Right lobe of liver (tissue), 6 donors: Measurements from ENCODE around the gene MYRFL. TPM values are rescaled to one million over a fixed set of nuclear protein-coding genes. Genes with fewer than 3 reads are reported as not detected.
"Not testable (repeated sequence)": the region's sequence is repeated elsewhere in the genome, so short reads cannot be mapped to it uniquely, and the experiment has no call there.

Source experiments
- ATAC-seq, 4 donors: fragments of 200-7000 bp; cut with Tn5 transposase; one replicate each; pipeline ENCODE4 v1.9.1; 2020; ENCODE audit warnings: mild to moderate bottlenecking in 4 of 4, moderate library complexity in 4 of 4
- DNase-seq, 3 donors: peaks; one replicate each; pipeline ENCODE4 v3.0.0-alpha.2; 2020
- H3K27ac ChIP-seq, 3 donors: fragments of 200-600 bp; one replicate each; pipeline ENCODE4 v1.8.0; 2022
- H3K27me3 ChIP-seq, 2 donors: fragments of 200-600 bp; one replicate each; pipeline ENCODE4 v1.8.0; 2022
- H3K36me3 ChIP-seq, 4 donors: fragments of 200-600 bp; sonication (generic) in 1 of 4; one replicate each; pipeline versions ENCODE4 v1.5.1 to v1.8.0; 2017 to 2022; ENCODE audit warnings: control low read depth in 1 of 4
- H3K4me1 ChIP-seq, 4 donors: fragments of 200-600 bp; sonication (generic) in 1 of 4; one replicate each; pipeline versions ENCODE4 v1.5.1 to v1.8.0; 2017 to 2022; ENCODE audit warnings: control low read depth in 1 of 4
- H3K4me3 ChIP-seq, 3 donors: fragments of 200-600 bp; one replicate each; pipeline ENCODE4 v1.8.0; 2022
- H3K9me3 ChIP-seq, 4 donors: fragments of 200-600 bp; sonication (generic) in 1 of 4; one replicate each; pipeline versions ENCODE4 v1.5.1 to v1.8.0; 2017 to 2022; ENCODE audit warnings: control low read depth in 1 of 4
- CTCF ChIP-seq, 4 donors: fragments of 200-600 bp in 3 of 4; fragments of 450-650 bp in 1 of 4; IDR thresholded peaks; one replicate each; pipeline versions ENCODE4 v1.5.1 to v1.8.0; 2016 to 2022; ENCODE audit warnings: antibody characterized with exemption in 4 of 4, mild to moderate bottlenecking in 2 of 4
- POLR2A ChIP-seq: fragments of 450-650 bp; IDR thresholded peaks from one replicate; pipeline ENCODE4 v1.6.1; 2017; ENCODE audit warnings: antibody characterized with exemption, mild to moderate bottlenecking
- WGBS: methylation state at CpG from one replicate; pipeline ENCODE4 v1.1.6; 2018; ENCODE audit warnings: low coverage, low lambda C conversion rate; ENCODE audit not compliant: insufficient coverage; ENCODE audit errors: missing lambda C conversion rate; 5-methylcytosine and 5-hydroxymethylcytosine counted together
- intact Hi-C, 2 donors: fragments of 100-400 bp; cut with DNase I; formaldehyde crosslinking; loops; one replicate each; pipeline versions ENCODE4 v1.11.2 to v1.14.1; 2022
- long read RNA-seq: library from polyadenylated mRNA; unstranded; transcript quantifications from one replicate; pipeline ENCODE4 v2.0.0, GENCODE V29; 2019
- total RNA-seq, 6 experiments: library from RNA; depleted of rRNA in 2 of 6; stranded (reverse); fragments of >200 nt in 2 of 6; fragmentation: NEBNext Ultra II Directional in 3 of 6; extraction: Animal tissue kit (Norgen Biotek cat#: 25700) in 3 of 6; gene quantifications; one replicate each; pipeline versions ENCODE4 v1.1.0 to v1.2.4, GENCODE V29; 2016 to 2023
- donor health status: DM: no; HTN: yes; CAD: no.
- donor health status: DM: no; HTN: no; CAD: no.
- donor health status: DM: no; HTN: no; CAD: no.
- donor health status: DM: no; HTN: yes; CAD: no.
- donor health status: DM: no; HTN: yes; CAD: no.

Gene MYRFL
- total RNA-seq = under 1 TPM in 4 of 6 experiments, not detected in 2; 0.11 to 0.21 (median 0.17) TPM
- long read RNA-seq = 0 reads

- intact Hi-C loops = no loop called here
- 65% methylated on average over 5 of the region's 5 CpGs for WGBS
- peaks cover 0 to 5% (median 0%) of the 10 kb centered on the region in 4 donors for H3K4me1 ChIP-seq
- no peak within 1 kb of the TSS for H3K27ac ChIP-seq
- no peaks in the 10 kb centered on the region for H3K36me3 ChIP-seq
- no peak for DNase-seq
- no peaks in the 10 kb centered on the region for H3K27me3 ChIP-seq
- H3K9me3 ChIP-seq = no peaks in the 10 kb centered on the region
- no peak for TF ChIP-seq POLR2A
- no peak for TF ChIP-seq CTCF (IDR thresholded peaks at IDR 0.05)
- ATAC-seq = no peak
- no peak within 1 kb of the TSS for H3K4me3 ChIP-seq
Measured at GRCh38 chr12:69824966-69825560, at the start of gene MYRFL. Gene MYRFL, plus strand, starts transcription at chr12:69825227. Its CDS starts 291 bp downstream, at chr12:69825518.

GRCh38 chr12:69779928-69780327, 45.1 kb upstream of the MYRFL start:
- no peak overlapping the region for H3K27ac ChIP-seq
- H3K36me3 ChIP-seq = no peaks in the 10 kb centered on the region
- intact Hi-C loops = no loop called here
- no peaks in the 10 kb centered on the region for H3K4me1 ChIP-seq
- no peaks in the 10 kb centered on the region for H3K27me3 ChIP-seq
- 41% methylated on average over 3 of the region's 7 CpGs for WGBS
- DNase-seq (no peak), ATAC-seq (peak; percentile 14 to 42 (median 40))
- peak; percentile 16 to 41 (median 28) for TF ChIP-seq CTCF (IDR thresholded peaks at IDR 0.05)
- TF ChIP-seq POLR2A = no peak
- H3K9me3 ChIP-seq = no peaks in the 10 kb centered on the region
- no peak overlapping the region for H3K4me3 ChIP-seq

GRCh38 chr12:69783365-69783764, 41.7 kb upstream of the MYRFL start:
- Histone ChIP-seq H3K4me1 (no peaks in the 10 kb centered on the region), H3K27me3 (no peaks in the 10 kb centered on the region), H3K4me3 (no peak overlapping the region), H3K9me3 (no peaks in the 10 kb centered on the region), H3K27ac (no peak overlapping the region), H3K36me3 (no peaks in the 10 kb centered on the region)
- WGBS = 84% methylated on average over 4 of the region's 6 CpGs
- TF ChIP-seq CTCF (IDR thresholded peaks at IDR 0.05) (no peak), POLR2A (no peak)
- DNase-seq = no peak
- no peak for ATAC-seq
- intact Hi-C loops = no loop called here

GRCh38 chr12:69789351-69789750, 35.7 kb upstream of the MYRFL start:
- TF ChIP-seq POLR2A (no peak), CTCF (IDR thresholded peaks at IDR 0.05) (no peak)
- DNase-seq (no peak), ATAC-seq (no peak)
- no peak overlapping the region for H3K27ac ChIP-seq
- no peaks in the 10 kb centered on the region for H3K9me3 ChIP-seq
- intact Hi-C loops = no loop called here
- no peak overlapping the region for H3K4me3 ChIP-seq
- no peaks in the 10 kb centered on the region for H3K4me1 ChIP-seq
- H3K36me3 ChIP-seq = no peaks in the 10 kb centered on the region
- no peaks in the 10 kb centered on the region for H3K27me3 ChIP-seq

GRCh38 chr12:69792533-69792932, 32.5 kb upstream of the MYRFL start:
- DNase-seq = no peak
- ATAC-seq = no peak
- intact Hi-C loops = no loop called here
- Histone ChIP-seq H3K9me3 (no peaks in the 10 kb centered on the region), H3K4me1 (no peaks in the 10 kb centered on the region), H3K4me3 (no peak overlapping the region), H3K27ac (no peak overlapping the region), H3K36me3 (peaks cover 0 to 4% (median 0%) of the 10 kb centered on the region in 4 donors), H3K27me3 (no peaks in the 10 kb centered on the region)
- TF ChIP-seq POLR2A = no peak
- WGBS = 77% methylated on average over 2 of the region's 2 CpGs

GRCh38 chr12:69807101-69807897, 17.7 kb upstream of the MYRFL start:
- 60% methylated on average over 3 of the region's 62 CpGs for WGBS
- H3K9me3 ChIP-seq, H3K27me3 ChIP-seq, H3K36me3 ChIP-seq, H3K27ac ChIP-seq, ATAC-seq, H3K4me3 ChIP-seq, H3K4me1 ChIP-seq, intact Hi-C loops: not testable (repeated sequence)
- peak in 1 of 3 donors; percentile 17 for DNase-seq
